Upper lobe of right lung (tissue), 1 donor: ENCODE results near the gene TNPO2. TPM values are rescaled to one million over a fixed set of nuclear protein-coding genes. Genes with fewer than 3 reads are reported as not detected.
"Not testable (repeated sequence)": the region's sequence is repeated elsewhere in the genome, so short reads cannot be mapped to it uniquely, and the experiment has no call there.

Source experiments
- ATAC-seq: fragments of 200-7000 bp; cut with Tn5 transposase; one replicate; pipeline ENCODE4 v1.9.1; 2020; ENCODE audit warnings: mild to moderate bottlenecking, moderate library complexity
- DNase-seq: peaks from one replicate; pipeline ENCODE4 v3.0.0-alpha.2; 2020
- H3K27ac ChIP-seq: fragments of 200-600 bp; one replicate; pipeline ENCODE4 v1.8.0; 2022
- H3K27me3 ChIP-seq: fragments of 200-600 bp; one replicate; pipeline ENCODE4 v1.8.0; 2022; ENCODE audit warnings: mild to moderate bottlenecking
- H3K36me3 ChIP-seq: fragments of 200-600 bp; one replicate; pipeline ENCODE4 v1.8.0; 2022
- H3K4me1 ChIP-seq: fragments of 200-600 bp; one replicate; pipeline ENCODE4 v1.8.0; 2022
- H3K4me3 ChIP-seq: fragments of 200-600 bp; one replicate; pipeline ENCODE4 v1.8.0; 2022; ENCODE audit warnings: mild to moderate bottlenecking
- H3K9me3 ChIP-seq: fragments of 200-600 bp; one replicate; pipeline ENCODE4 v1.8.0; 2022
- CTCF ChIP-seq: fragments of 200-600 bp; IDR thresholded peaks from one replicate; pipeline ENCODE4 v1.8.0; 2022; ENCODE audit warnings: antibody characterized with exemption
- intact Hi-C: fragments of 100-400 bp; cut with DNase I; formaldehyde crosslinking; loops from one replicate; pipeline ENCODE4 v1.11.0; 2022
- total RNA-seq: library from RNA; stranded (reverse); fragmentation: NEBNext Ultra II Directional; extraction: Animal tissue kit (Norgen Biotek cat#: 25700); gene quantifications from one replicate; pipeline ENCODE4 v1.2.1, GENCODE V29; 2021
- donor health status: DM: no; HTN: yes; CAD: no; lungs with severe emphysema.

The TNPO2 gene
- total RNA-seq, 1 donor from 2014 or later: 49.0 TPM

- Histone ChIP-seq H3K4me3 (peak overlapping the region; percentile 63), H3K4me1 (peaks cover 33% of the 10 kb centered on the region), H3K27me3 (no peaks in the 10 kb centered on the region), H3K27ac (peak overlapping the region; percentile 88), H3K9me3 (no peaks in the 10 kb centered on the region), H3K36me3 (peaks cover 19% of the 10 kb centered on the region)
- DNase-seq (no peak), ATAC-seq (peak; percentile 1)
- intact Hi-C loops: no loop called here
- no peak for TF ChIP-seq CTCF
Observed at GRCh38 chr19:12720851-12721655, 2.7 kb downstream of the TNPO2 start.

- ATAC-seq: no peak
- Histone ChIP-seq H3K27me3 (no peaks in the 10 kb centered on the region), H3K9me3 (no peaks in the 10 kb centered on the region), H3K4me1 (peaks cover 33% of the 10 kb centered on the region), H3K4me3 (peak overlapping the region; percentile 63), H3K27ac (no peak overlapping the region), H3K36me3 (peaks cover 24% of the 10 kb centered on the region)
- DNase-seq: no peak
- TF ChIP-seq CTCF: no peak
- intact Hi-C loops: no loop called here
Observed at GRCh38 chr19:12720296-12720695, 3.4 kb downstream of the TNPO2 start.

GRCh38 chr19:12715929-12716328 is 7.8 kb downstream of the TNPO2 start:
- Histone ChIP-seq H3K4me1 (peaks cover 7% of the 10 kb centered on the region), H3K36me3 (peaks cover 64% of the 10 kb centered on the region), H3K9me3 (no peaks in the 10 kb centered on the region), H3K4me3 (no peak overlapping the region), H3K27me3 (no peaks in the 10 kb centered on the region), H3K27ac (no peak overlapping the region)
- intact Hi-C loops: no loop called here
- ATAC-seq (no peak), DNase-seq (no peak)
- no peak for TF ChIP-seq CTCF

GRCh38 chr19:12715102-12715501 is 8.6 kb downstream of the TNPO2 start:
- ATAC-seq (no peak), DNase-seq (no peak)
- no peaks in the 10 kb centered on the region for H3K9me3 ChIP-seq
- intact Hi-C loops: no loop called here
- H3K27ac ChIP-seq: no peak overlapping the region
- TF ChIP-seq CTCF: no peak
- no peak overlapping the region for H3K4me3 ChIP-seq
- H3K27me3 ChIP-seq: no peaks in the 10 kb centered on the region
- H3K4me1 ChIP-seq: no peaks in the 10 kb centered on the region
- peaks cover 72% of the 10 kb centered on the region for H3K36me3 ChIP-seq

- H3K4me1 ChIP-seq, H3K27ac ChIP-seq, intact Hi-C loops, DNase-seq, H3K4me3 ChIP-seq, H3K9me3 ChIP-seq, ATAC-seq, H3K27me3 ChIP-seq: not testable (repeated sequence)
- H3K36me3 ChIP-seq: peaks cover 82% of the 10 kb centered on the region
Observed at GRCh38 chr19:12713304-12713703, 10.4 kb downstream of the TNPO2 start.

- ATAC-seq, H3K27me3 ChIP-seq, H3K9me3 ChIP-seq, intact Hi-C loops, H3K4me3 ChIP-seq, H3K4me1 ChIP-seq, H3K27ac ChIP-seq, DNase-seq: not testable (repeated sequence)
- peak; percentile 35 for TF ChIP-seq CTCF
- H3K36me3 ChIP-seq: peaks cover 82% of the 10 kb centered on the region
Observed at GRCh38 chr19:12712077-12712476, 11.7 kb downstream of the TNPO2 start.
